A172 (cell line): ENCODE results near the gene RDX. TPM values are rescaled to one million over a fixed set of nuclear protein-coding genes. Genes with fewer than 3 reads are reported as not detected.
"Not testable (repeated sequence)": the region's sequence is repeated elsewhere in the genome, so short reads cannot be mapped to it uniquely, and the experiment has no call there.

Experiments used
- DNase-seq: peaks from one replicate; pipeline ENCODE4 v3.0.0-alpha.2; 2015; ENCODE audit warnings: low spot score
- total RNA-seq: library from RNA; depleted of rRNA; stranded (reverse); fragments of >200 nt; shearing (Covaris generic); gene quantifications from 2 replicates; pipeline ENCODE4 v1.2.3, GENCODE V29; 2014

Gene RDX
- total RNA-seq, 1 experiment from 2014 or later = 133 TPM

- peak; percentile 33 for DNase-seq
Measured at GRCh38 chr11:110305169-110306018, 9.0 kb upstream of the RDX start.

GRCh38 chr11:110303414-110303826 lies 7.0 kb upstream of the RDX start:
- no peak for DNase-seq

DNA sequence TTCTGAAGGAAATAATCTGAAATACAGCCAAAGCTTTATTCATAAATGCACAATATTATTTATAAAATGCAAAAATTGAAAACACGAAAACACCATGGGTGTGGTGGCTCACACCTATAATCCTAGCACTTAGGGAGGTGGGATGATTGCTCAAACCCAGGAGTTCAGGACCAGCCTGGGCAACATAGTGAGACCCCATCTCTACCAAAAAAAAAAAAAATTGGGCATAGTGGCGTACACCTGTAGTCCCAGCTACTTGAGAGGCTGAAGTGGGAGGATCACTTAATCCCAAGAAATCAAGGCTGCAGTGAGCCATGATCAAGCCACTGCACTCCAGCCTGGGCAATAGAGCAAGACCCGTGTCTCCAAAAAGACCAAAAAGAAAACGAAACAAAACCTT lies 5.2 kb upstream of the RDX start:
- no peak for DNase-seq

- no peak for DNase-seq
Measured at GRCh38 chr11:110301032-110301431, 4.6 kb upstream of the RDX start.

GRCh38 chr11:110299006-110299785 lies 2.8 kb upstream of the RDX start:
- DNase-seq = no peak

- peak; percentile 16 for DNase-seq
Measured at GRCh38 chr11:110298301-110298765, 1.9 kb upstream of the RDX start.

- DNase-seq = no peak
Measured at GRCh38 chr11:110297726-110298300, 1.4 kb upstream of the RDX start.

DNA sequence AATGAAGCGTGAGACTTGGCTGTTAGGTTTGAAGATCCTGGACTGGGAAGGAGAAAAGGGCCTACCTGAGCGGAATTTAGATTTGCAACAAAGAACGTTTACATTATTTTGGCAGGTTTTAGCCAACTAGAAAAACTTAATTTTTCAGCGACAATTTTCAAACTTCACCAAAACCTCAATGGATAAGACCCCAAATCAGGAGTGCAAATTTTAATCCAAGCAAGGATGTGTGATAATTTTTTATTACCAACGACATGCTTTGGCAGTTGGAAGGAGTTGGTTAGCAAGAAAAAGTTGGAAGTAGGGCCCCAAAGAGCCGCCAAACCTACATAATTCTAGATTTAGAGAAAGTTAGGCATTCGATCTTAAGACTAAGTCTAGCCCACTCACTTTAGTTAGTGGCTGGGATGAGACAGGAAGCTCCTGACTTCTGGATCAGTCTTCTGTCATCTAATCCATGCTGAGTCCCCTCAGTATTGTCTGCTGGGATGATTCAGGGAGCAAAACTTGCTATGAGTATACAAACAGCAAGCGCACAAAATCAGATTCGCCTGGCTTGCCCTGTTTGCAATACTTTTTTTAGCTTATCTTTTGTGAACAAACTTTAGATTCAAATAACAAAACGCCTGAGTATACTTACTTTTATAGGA lies 787 bp upstream of the RDX start:
- DNase-seq = no peak

- peak; percentile 16 for DNase-seq
Measured at GRCh38 chr11:110295531-110296225, 736 bp downstream of the RDX start.

- no peak for DNase-seq
Measured at GRCh38 chr11:110295086-110295485, 1.3 kb downstream of the RDX start.

- no peak for DNase-seq
Measured at GRCh38 chr11:110294509-110294908, 1.9 kb downstream of the RDX start.

- DNase-seq = no peak
Measured at GRCh38 chr11:110293389-110293788, 3.0 kb downstream of the RDX start.

- not testable (repeated sequence) for DNase-seq
Measured at GRCh38 chr11:110292146-110292545, 4.3 kb downstream of the RDX start.

DNA sequence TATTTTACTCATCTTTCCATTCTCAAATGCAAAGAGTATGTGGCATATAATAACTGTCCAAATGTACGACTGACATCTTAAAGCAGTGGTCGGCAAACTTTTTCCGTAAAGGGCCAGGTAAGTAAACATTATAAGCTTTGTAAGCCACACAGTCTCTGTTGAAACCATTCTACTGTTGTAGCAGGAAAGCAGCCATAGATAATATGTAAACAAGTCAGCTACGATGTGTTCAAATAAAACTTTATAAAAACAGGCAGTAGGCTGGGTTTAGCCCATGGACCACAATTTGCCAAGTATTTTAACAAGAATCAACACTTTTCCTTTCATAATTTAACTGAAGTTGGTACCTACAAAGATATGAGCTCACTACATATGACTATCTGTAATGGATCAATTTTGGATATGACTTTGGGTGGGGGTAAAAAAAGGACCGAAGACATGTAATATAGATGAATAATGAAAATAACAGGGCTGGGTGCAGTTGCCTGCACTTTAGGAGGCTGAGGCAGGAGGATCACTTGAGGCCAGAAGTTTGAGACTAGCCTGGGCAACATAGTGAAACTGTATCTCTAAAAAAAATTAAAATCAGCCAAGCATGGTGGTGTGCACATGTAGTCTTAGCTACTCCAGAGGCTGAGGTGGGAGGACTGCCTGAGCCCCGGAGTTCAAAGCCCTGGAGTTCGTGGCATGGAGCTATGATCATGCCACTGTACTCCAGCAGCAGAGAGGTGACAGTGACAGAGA lies 5.7 kb downstream of the RDX start:
- DNase-seq = no peak

GRCh38 chr11:110289472-110289871 lies 6.9 kb downstream of the RDX start:
- no peak for DNase-seq

DNA sequence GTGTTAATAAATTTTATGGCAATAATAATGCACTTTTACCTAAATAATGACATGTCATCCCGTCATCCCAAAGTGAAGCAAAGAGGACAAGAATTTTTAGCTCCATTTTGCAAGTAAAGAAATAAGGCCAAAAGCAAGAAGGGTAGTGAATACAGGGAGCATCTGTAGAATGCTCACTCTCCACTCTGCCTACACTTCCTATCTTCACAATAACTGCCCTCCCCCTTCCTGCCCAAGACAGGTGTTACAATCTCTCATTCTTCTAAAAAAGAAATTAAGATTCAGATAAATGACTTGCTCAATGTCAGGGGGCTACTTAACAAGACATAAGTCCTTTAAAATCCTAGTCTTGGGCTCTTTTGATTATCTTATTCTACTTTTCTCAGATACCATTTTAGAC lies 8.9 kb downstream of the RDX start:
- no peak for DNase-seq

GRCh38 chr11:110286298-110287040 lies 9.9 kb downstream of the RDX start:
- DNase-seq = no peak

DNA sequence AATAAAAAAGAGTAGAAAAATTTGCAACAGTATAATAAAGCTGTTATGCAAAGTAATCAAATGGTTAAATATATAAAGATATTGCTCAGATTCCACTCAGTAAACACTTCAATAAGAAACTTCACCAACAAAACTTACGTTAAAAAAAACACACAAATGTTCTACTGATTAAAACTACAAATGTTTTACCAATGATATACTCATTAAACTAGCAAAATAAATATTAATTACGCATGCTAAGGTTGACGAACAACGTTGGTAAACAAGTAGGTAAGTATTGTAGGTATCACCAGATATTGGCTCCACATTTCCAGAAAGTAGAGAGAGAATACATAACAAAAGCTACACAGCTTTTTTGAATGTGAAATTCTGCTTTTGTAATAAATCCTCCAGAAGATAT lies 12.6 kb downstream of the RDX start:
- no peak for DNase-seq

DNA sequence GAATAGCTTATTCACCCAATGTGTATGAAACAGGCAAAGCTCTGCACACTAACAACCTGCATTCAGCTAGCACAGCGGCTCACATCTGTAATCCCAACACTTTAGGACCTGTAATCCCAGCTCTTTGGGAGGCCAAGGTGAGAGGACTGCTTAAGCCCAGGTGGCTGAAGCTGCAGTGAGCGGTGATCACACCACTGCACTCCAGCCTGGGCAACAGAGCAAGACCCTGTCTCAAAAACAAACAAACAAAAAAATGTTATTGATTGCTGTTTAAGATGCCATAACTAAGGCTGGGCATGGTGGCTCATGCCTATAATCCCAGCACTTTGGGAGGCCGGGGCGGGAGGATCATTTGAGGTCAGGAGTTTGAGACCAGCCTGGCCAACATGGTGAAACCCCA lies 15.8 kb downstream of the RDX start:
- DNase-seq = not testable (repeated sequence)

DNA sequence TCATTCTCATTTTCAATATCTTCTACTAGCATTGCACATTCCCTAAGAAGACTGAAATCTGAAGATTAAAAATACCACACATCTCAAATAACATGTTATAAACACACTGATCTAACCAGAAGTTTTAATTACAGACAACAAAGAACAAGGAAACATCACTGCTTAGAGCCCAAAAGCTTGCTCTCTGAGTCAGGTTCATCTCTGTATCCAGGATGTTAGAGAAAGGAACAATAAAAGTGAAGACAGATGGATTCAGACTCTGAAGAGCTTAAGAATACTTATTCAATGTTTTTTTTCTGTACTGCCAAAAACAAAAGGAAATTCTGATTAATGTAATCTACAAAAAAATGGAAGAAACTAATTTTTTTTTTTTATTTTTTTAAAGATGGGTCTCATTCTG lies 16.5 kb downstream of the RDX start:
- no peak for DNase-seq
